Left lung (tissue), 10 donors: ENCODE results near the gene MYL10. TPM values are rescaled to one million over a fixed set of nuclear protein-coding genes. Genes with fewer than 3 reads are reported as not detected.

Experiments used
- ATAC-seq: fragments of 200-7000 bp; cut with Tn5 transposase; one replicate; pipeline ENCODE4 v1.9.1; 2020; ENCODE audit warnings: moderate library complexity
- DNase-seq, 4 donors: peaks; one replicate each; pipeline ENCODE4 v3.0.0-alpha.2; 2013 to 2020
- H3K27ac ChIP-seq, 2 donors: fragments of 200-600 bp; sonication (generic) in 1 of 2; one replicate each; pipeline versions ENCODE4 v1.5.0 to v1.8.0; 2020 to 2021
- H3K27me3 ChIP-seq, 2 donors: fragments of 200-600 bp; sonication (generic) in 1 of 2; one replicate each; pipeline versions ENCODE4 v1.5.0 to v1.8.0; 2020 to 2021
- H3K36me3 ChIP-seq, 2 donors: fragments of 200-600 bp; sonication (generic) in 1 of 2; one replicate each; pipeline versions ENCODE4 v1.5.0 to v1.8.0; 2020 to 2021
- H3K4me1 ChIP-seq, 2 donors: fragments of 200-600 bp; one replicate each; pipeline ENCODE4 v1.8.0; 2021
- H3K4me3 ChIP-seq, 2 donors: fragments of 200-600 bp; sonication (generic) in 1 of 2; one replicate each; pipeline versions ENCODE4 v1.5.0 to v1.8.0; 2020 to 2021; ENCODE audit warnings: mild to moderate bottlenecking in 1 of 2
- H3K9me3 ChIP-seq, 2 donors: fragments of 200-600 bp; sonication (generic) in 1 of 2; one replicate each; pipeline versions ENCODE4 v1.5.0 to v1.8.0; 2020 to 2021
- intact Hi-C, 2 donors: fragments of 100-400 bp; cut with DNase I; formaldehyde crosslinking; loops; one replicate each; pipeline versions ENCODE4 v1.11.2 to v1.14.2; 2022
- polyA plus RNA-seq, 6 donors: library from polyadenylated mRNA; unstranded; fragments of 120-200 nt; gene quantifications; one replicate each; pipeline ENCODE4 v1.2.1, GENCODE V29; 2013; ENCODE audit not compliant: insufficient read length in 6 of 6
- total RNA-seq, 2 donors: library from RNA; stranded (reverse); fragmentation: NEBNext Ultra II Directional; extraction: Animal tissue kit (Norgen Biotek cat#: 25700); gene quantifications; one replicate each; pipeline ENCODE4 v1.2.1, GENCODE V29; 2021
- TF ChIP-seq, protein P1 (sequence below), 2 donors: fragments of 200-600 bp; sonication (generic) in 1 of 2; IDR thresholded peaks; one replicate each; pipeline versions ENCODE4 v1.5.0 to v1.8.0; 2021; ENCODE audit warnings: antibody characterized with exemption in 2 of 2
- donor health status: DM: no; HTN: yes; CAD: no.
- donor health status: DM: no; HTN: no; CAD: no.

The MYL10 gene
- total and polyA plus RNA-seq, 8 donors = 0.17 to 0.43 (median 0.23) TPM; not detected in 3

DNA sequence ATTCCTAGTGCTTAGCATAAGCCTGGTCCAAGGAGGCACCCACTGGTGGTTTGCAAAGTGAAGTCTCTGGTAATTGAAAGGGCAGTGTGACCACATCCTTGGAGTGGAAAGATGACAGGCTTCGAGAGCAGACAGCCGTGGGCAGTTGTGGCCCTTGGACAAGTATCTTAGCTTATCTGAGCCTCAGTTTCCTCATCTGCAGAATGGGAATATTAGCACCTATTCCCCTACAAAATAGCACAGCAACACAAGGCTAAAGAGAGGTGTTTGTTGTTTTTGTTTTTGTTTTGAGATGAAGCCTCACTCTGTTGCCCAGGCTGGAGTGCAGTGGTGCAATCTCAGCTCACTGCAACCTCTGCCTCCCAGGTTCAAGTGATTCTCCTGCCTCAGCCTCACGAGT is 29.3 kb downstream of the MYL10 start:
- Histone ChIP-seq H3K4me1 (peaks cover 0 to 7% of the 10 kb centered on the region in 2 donors), H3K27me3 (peaks cover 0 to 12% of the 10 kb centered on the region in 2 donors), H3K4me3 (no peak overlapping the region), H3K9me3 (no peaks in the 10 kb centered on the region), H3K36me3 (no peaks in the 10 kb centered on the region), H3K27ac (no peak overlapping the region)
- ATAC-seq = no peak
- TF ChIP-seq, protein P1, sequence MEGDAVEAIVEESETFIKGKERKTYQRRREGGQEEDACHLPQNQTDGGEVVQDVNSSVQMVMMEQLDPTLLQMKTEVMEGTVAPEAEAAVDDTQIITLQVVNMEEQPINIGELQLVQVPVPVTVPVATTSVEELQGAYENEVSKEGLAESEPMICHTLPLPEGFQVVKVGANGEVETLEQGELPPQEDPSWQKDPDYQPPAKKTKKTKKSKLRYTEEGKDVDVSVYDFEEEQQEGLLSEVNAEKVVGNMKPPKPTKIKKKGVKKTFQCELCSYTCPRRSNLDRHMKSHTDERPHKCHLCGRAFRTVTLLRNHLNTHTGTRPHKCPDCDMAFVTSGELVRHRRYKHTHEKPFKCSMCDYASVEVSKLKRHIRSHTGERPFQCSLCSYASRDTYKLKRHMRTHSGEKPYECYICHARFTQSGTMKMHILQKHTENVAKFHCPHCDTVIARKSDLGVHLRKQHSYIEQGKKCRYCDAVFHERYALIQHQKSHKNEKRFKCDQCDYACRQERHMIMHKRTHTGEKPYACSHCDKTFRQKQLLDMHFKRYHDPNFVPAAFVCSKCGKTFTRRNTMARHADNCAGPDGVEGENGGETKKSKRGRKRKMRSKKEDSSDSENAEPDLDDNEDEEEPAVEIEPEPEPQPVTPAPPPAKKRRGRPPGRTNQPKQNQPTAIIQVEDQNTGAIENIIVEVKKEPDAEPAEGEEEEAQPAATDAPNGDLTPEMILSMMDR (IDR thresholded peaks at IDR 0.05) = no peak
- no peak for DNase-seq
- intact Hi-C loops = no loop called here

DNA sequence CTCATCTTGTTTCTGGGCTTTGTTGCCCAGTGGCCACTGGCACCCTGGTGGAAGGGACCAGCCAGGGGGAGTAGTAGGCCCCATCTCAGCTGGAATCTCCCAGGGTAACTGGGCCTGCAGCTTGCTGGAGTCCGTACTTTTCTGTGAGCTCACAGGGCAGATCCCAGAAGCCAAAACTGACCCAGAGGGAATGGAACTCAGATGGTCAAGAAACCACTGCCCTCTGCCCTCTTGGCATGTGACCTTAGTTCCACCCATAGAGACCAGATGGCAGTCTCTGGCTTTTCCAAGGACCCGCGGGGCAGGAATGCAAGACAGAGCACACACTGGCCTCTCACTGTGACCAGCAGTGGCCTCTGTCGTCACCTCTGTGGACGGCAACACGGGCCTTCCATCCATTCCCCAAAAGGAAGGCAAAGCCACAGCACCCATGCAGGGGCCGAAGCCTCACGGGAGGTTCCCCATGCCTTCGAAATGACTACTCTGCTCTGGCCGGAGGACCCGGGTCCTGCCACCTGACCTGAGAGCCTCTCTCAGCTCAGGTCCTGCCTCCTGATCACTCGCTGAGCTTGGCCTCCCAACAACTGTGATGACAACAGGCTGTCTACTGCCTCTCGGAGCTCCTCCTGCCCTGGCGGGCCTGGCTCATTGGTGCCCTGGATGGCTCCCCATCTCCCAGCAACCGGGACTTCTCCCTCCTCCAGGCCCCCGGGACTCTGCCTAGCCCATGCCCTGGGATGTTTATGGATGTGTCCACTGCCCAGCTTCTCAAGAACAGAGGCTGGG is 29.9 kb downstream of the MYL10 start:
- no peak for ATAC-seq
- no peaks in the 10 kb centered on the region for H3K9me3 ChIP-seq
- H3K4me3 ChIP-seq = no peak overlapping the region
- H3K27ac ChIP-seq = no peak overlapping the region
- H3K4me1 ChIP-seq = peaks cover 0 to 7% of the 10 kb centered on the region in 2 donors
- no peak for DNase-seq
- H3K36me3 ChIP-seq = no peaks in the 10 kb centered on the region
- peaks cover 0 to 12% of the 10 kb centered on the region in 2 donors for H3K27me3 ChIP-seq
- TF ChIP-seq, protein P1 (IDR thresholded peaks at IDR 0.05) = no peak
- intact Hi-C loops = no loop called here

DNA sequence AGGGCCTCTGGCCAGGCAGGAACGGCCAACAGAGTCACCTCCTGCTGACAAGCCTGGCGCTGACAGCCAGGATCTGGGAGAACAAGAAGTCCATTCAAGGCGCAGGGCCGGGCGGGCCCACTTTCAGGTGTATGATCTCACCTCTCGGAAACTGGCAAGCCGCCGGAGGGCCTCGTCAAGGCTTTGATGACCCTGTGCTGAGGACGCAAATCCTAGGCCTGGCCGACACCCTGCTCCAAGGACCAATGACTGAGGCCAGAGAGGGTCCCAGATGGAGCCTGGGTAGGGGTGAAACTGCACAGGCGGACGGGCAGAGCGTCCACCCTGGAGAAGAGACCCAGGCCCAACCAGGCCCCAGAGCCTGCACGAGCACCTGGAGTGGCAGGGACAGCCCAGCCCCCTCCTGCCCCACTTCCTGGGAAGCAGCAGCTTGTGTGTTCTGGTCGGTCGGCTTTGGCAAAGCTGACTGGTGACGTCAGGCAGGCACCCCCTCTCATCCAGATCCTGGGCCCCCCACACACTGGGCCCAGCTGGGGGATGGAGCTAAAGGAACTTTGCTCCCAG is 30.6 kb downstream of the MYL10 start:
- intact Hi-C loops = no loop called here
- no peak overlapping the region for H3K27ac ChIP-seq
- H3K4me3 ChIP-seq = no peak overlapping the region
- peaks cover 0 to 12% of the 10 kb centered on the region in 2 donors for H3K27me3 ChIP-seq
- TF ChIP-seq, protein P1 (IDR thresholded peaks at IDR 0.05) = no peak
- H3K36me3 ChIP-seq = no peaks in the 10 kb centered on the region
- no peaks in the 10 kb centered on the region for H3K9me3 ChIP-seq
- H3K4me1 ChIP-seq = peaks cover 0 to 7% of the 10 kb centered on the region in 2 donors
- DNase-seq = peak; percentile 53 to 89 (median 86)
- ATAC-seq = peak; percentile 84

DNA sequence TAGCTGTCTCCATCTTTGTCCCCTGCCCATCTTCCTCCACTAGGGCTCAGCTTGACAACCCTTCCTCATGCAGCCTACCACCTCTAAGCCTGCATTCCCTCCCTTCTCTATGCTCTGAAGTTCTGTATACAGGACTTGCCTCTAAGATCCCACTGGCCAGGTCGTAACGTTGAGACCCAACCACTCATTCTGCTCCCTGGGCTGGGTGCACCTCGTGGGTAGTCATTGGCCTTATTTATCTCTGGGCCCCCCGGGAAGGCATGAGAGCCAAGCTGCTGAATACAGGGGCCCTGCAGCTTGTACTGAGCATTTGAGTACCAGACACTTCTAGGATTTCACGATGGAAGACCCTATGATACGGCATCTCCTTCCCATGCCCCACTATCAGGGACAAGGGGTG is 31.2 kb downstream of the MYL10 start:
- H3K4me3 ChIP-seq = no peak overlapping the region
- no peaks in the 10 kb centered on the region for H3K36me3 ChIP-seq
- no peak overlapping the region for H3K27ac ChIP-seq
- no peak for ATAC-seq
- peaks cover 0 to 11% of the 10 kb centered on the region in 2 donors for H3K27me3 ChIP-seq
- no peaks in the 10 kb centered on the region for H3K9me3 ChIP-seq
- peaks cover 0 to 7% of the 10 kb centered on the region in 2 donors for H3K4me1 ChIP-seq
- no peak for DNase-seq
- TF ChIP-seq, protein P1 (IDR thresholded peaks at IDR 0.05) = no peak
- intact Hi-C loops = no loop called here

DNA sequence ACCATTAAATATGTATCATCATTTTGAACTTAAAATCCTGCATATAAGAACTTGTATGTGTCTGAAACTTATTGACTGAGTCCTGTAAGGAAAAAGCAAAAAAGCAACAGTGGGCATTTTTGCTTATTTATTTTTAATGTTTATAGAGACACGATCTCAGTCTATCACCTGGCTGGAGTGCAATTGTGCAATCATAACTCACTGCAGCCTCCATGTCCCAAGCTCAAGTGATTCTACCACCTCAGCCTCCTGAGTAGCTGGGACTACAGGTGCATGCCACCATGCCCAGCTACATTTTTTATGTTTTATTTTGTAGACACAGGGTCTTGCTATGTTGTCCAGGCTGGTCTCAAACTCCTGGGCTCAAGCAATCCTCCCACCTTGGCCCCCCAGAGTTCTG is 32.2 kb downstream of the MYL10 start:
- intact Hi-C loops = no loop called here
- no peaks in the 10 kb centered on the region for H3K36me3 ChIP-seq
- H3K27ac ChIP-seq = no peak overlapping the region
- TF ChIP-seq, protein P1 (IDR thresholded peaks at IDR 0.05) = no peak
- DNase-seq (no peak), ATAC-seq (no peak)
- H3K4me3 ChIP-seq = no peak overlapping the region
- H3K4me1 ChIP-seq = no peaks in the 10 kb centered on the region
- H3K9me3 ChIP-seq = no peaks in the 10 kb centered on the region
- peaks cover 0 to under 1% of the 10 kb centered on the region in 2 donors for H3K27me3 ChIP-seq
